Suppressor macrophage treated with lipopolysaccharide for 1 hour (primary cell): ENCODE measurements around the gene KLB.
"Not testable (repeated sequence)": the region's sequence is repeated elsewhere in the genome, so short reads cannot be mapped to it uniquely, and the experiment has no call there.

Experiments used
- DNase-seq, 3 donors: peaks; one replicate each; pipeline ENCODE4 v3.0.0-alpha.2; 2020 to 2022

KLB gene

DNA sequence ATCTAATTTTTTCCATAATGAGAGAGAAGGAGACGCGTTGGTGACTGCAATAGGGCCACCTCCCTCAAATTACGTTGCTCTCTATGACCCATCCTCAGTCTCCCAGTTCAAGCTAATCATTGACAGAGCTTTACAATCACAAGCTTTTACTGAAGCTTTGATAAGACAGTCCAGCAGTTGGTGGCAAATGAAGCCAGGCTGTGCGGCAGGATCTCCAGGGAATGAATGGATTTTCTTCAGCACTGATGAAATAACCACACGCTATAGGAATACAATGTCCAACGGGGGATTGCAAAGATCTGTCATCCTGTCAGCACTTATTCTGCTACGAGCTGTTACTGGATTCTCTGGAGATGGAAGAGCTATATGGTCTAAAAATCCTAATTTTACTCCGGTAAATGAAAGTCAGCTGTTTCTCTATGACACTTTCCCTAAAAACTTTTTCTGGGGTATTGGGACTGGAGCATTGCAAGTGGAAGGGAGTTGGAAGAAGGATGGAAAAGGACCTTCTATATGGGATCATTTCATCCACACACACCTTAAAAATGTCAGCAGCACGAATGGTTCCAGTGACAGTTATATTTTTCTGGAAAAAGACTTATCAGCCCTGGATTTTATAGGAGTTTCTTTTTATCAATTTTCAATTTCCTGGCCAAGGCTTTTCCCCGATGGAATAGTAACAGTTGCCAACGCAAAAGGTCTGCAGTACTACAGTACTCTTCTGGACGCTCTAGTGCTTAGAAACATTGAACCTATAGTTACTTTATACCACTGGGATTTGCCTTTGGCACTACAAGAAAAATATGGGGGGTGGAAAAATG lies at the start of gene KLB:
TSS of gene KLB (plus strand) at position 168 of the 821 bp plus-strand sequence. CDS start at position 188, 20 bp downstream.
- DNase-seq = no peak

DNA sequence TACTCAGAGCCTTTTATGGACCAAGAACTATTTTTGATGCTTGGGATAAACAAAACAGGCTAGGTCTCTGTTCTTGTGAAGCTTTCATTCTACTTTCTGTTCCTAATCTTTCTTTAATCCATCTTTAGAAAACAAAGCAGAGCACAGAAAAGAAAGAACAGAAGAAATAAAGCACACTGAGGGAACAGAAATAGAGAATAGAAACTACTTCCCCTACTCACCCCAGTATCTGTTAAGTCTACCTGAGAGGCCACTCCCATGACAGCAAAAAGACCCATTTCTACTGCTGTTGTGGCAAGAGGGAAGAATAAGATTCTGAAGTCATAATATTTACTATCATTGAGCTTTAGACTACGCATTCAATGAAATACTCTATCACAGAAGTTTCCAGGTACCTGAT lies 49.7 kb upstream of the KLB start:
- DNase-seq = no peak

DNA sequence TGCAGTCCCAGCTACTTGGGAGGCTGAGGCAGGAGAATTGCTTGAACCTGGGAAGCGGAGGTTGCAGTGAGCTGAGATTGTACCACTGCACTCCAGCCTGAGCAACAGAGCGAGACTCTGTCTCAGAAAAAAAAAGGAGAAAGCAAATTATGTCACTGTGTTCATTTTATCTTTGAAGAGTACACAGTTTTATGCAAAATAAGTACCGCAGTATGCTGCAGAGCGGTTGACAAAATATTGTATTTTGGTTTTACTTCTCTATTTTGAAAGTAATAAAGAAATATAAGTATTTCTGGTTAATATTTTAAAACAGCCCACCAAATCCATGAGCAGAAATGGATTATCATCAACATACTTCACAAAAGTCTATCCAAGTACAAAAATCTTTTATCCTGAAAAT lies 46.1 kb upstream of the KLB start:
- not testable (repeated sequence) for DNase-seq

DNA sequence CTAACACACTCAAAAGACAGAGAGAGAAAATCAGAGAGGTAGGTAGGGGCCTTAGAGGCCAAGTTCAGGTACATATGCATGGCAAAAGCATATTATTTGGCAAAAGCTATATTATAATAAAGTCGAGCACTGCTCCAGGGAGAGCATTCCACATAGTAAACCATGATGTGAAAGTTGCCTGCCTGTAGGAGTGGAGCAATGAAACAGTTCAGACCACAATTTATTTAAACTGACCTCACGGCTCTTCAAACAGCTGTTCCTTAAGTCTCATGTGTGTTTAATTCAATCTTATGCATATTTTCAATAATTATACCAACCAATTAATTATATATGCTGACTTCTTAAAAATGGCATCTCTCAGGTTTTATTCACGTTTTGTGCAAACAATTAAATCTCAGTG lies 43.9 kb upstream of the KLB start:
- DNase-seq = no peak

DNA sequence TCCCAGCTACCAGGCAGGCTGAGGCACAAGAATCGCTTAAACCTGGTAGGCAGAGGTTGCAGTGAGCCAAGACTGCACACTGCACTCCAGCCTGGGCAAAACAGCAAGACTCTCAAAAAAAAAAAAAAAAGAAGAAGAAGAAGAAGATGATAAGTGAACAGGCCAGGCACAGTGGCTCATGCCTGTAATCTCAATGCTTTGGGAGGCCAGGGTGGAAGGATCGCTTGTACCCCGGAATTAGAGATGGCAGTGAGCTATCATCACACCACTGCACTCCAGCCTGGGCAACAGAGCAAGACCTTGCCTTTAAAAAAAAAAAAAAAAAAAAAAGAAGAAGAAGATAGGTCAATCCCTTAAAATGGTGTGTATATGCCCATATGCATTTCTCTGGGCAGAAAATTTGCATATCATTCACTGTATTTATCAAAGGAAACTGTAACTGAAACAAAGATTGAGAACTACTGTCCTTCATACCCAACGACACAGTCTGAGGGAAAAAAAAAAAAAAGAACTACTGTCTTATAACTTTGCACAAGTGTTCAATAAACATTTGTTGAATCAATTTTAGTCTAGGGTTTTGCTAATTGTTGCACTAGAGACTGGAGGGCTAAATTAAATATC lies 42.8 kb upstream of the KLB start:
- DNase-seq = no peak

DNA sequence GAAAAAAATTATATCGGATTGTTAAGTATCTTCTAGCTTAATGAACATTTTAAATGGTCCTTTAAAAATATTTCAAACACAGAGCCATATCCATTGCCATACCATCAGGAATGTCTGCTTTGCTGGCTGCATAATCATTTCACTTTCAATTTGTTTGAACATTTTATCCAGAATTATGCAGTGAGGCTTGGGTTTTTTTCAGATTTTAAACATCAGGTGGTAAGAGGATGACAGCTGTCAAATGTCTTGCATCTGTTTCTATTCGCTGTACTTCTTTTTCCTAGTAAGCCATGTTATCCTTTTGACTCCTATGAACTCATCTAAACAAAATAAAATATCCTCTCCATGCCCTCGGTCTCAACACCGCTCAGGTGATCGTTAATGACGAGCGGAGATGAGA lies 41.4 kb upstream of the KLB start:
- no peak for DNase-seq

DNA sequence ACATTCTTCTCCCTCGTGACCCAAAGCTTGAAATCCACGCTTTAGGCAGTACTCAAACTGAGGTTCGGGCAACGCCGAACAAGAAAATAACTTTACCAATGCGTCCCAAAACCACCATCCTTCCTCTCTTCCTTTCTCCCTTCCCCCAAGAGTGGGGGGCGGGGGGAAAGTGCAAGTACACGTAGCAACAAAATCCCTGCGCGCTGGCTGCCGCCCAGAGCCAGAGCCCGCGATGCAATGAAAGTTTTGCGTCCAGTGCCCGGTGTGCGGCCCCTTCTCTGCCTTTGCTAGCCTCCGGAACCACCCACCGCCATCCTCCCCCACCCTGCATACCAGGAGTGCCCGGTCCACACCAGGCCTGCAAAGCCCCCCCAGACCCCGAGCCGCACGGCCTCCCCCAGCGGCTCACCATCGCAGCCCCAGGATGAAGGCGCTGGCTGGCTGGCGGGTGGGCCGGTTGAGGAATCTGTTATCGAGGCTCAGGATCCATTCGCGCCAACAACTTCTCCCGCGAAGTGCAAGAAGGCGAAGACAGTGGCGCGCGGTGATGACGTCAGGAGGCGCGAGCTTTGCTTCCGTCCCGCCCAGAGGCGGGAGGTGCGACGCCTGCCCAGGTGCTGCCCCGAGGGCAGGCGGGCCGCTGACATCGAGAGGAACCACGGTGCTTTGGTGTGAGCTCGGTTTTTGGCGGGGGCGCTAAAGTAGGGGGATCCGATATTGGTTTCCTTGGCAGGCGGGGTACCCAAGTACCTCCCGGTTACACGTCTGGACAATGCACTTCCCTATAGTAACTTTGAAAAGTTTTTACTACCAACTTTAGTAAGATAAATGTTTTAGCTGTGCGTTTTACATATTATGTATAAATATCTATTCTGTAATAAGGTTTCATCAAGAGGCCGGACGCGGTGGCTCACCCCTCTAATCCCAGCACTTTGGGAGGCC lies 40.6 kb upstream of the KLB start, which contains the start of gene RFC1:
TSS of gene RFC1 (minus strand) at position 533 of the 942 bp plus-strand sequence. CDS start at position 412, 121 bp downstream.
- peak; percentile 94 to 97 (median 97) for DNase-seq

DNA sequence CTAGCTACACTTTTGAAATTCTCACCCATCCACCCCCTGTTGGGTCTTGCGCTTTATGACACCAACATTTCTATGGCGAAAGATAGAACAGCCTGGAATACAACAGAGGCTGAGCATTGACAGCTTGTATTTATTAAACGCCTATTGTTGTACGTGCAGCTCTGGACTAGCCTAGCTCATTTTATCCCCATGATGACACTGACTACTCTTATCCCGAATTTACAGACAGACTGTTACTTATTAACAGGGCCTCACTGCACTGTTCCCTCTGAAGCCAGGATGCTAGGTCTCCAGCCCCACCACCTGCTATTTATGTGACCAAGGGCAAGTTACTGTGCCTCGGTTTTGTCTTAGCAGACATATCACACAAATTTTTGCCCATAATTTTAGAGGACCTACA lies 39.6 kb upstream of the KLB start:
- DNase-seq = no peak

DNA sequence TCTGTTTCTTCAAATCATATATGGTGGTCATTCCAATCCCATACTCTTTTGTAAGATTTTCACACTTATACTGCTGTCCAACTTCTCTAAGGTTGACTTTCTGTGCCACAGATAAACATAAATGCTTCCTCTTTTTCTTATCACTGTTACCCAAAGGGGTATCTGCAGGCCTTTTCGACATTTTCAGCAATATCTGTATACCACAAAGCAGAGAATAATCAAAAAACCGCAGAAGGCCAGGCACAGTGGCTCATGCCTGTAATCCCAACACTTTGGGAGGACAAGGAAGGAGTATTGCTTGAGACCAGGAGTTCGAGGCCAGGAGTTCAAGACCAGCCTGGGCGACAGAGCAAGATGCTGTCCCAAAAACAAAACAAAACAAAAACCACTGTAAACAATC lies 37.4 kb upstream of the KLB start:
- DNase-seq = no peak

DNA sequence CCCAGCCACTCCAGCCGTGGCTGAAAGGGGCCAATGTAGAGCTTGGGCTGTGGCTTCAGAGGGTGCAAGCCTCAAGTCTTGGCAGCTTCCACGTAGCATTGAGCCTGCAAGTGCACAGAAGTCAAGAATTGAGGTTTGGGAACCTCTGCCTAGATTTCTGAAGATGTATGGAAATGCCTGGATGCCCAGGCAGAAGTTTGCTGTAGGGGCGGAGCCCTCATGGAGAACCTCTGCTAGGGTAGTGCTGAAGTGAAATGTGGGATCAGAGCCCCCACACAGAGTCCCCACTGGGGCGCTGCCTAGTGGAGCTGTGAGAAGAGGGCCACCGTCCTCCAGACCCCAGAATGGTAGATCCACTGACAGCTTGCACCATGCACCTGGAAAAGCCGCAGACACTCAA lies 35.5 kb upstream of the KLB start:
- not testable (repeated sequence) for DNase-seq

DNA sequence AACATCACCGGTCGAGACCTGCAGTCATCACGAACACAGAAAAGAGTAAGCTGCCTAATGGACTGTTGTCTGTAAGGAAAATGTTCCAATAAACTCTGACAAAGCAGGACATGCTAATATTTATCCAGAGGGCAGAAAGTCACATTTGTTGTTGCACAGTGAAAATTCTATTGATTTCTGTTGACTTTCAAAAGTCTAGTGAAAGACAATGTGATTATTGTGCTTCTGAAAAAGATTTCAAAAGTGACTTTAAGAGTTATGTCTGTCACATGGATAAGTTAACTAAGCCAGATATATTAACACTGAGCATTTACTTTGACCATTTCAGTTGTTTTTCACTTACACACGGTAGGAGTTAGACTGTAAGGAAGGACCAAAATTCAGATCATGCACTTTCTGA lies 31.3 kb upstream of the KLB start:
- no peak for DNase-seq

DNA sequence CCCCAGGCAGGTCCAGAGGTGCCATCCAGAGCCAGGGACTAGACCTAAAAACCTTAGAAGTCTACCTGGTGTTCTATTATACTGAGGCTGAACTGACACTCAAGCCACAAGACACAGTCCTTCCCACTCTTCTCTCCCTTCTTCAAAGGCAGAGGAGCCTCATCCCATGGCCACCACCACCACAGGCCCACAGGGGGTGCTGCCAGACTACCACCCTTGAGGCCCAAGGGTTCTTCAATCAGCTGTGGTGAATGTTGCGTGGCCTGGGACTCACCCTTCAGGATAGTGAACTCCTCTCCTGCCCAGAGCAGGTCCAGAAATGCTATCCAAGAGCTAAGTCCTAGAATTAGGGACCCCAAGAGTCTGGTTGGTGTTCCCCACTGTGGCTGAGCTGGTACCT lies 23.0 kb upstream of the KLB start:
- no peak for DNase-seq

DNA sequence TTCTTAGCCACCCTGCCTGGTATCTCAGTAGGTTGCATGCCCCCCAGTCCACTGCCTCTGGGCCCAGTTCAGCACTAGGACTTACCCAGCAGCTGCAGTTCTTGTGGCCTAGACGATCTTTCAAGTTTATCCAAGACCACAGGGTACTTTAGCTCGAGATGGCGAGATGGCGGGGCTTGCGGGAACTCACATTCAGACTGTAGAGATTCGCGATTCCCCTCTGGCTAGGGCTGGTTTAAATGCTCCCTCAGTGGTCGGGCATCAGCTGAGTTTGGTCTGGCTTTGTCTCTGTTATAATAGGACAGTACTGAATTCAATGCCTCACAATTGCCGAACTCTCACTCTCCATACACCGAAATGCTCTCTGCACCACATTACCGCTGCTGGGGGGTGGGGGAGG lies 22.2 kb upstream of the KLB start:
- no peak for DNase-seq

DNA sequence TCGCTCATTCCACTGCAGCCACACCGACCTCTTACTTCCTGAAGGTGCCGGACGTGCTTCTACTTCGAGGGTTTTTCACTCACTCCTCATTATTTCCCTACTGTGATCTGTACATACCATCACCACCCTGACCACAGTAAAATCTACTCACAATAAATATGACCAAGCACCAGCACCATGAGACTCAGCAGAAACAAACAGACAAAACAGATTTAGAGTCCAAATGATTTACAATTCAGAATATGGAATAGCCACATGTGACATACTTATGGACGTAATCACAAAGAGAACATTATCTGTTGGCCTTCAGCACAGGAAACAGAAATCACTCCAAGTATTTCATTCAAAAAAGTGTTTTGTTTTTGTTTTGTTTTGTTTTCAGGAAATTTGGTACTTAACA lies 16.1 kb upstream of the KLB start:
- no peak for DNase-seq

DNA sequence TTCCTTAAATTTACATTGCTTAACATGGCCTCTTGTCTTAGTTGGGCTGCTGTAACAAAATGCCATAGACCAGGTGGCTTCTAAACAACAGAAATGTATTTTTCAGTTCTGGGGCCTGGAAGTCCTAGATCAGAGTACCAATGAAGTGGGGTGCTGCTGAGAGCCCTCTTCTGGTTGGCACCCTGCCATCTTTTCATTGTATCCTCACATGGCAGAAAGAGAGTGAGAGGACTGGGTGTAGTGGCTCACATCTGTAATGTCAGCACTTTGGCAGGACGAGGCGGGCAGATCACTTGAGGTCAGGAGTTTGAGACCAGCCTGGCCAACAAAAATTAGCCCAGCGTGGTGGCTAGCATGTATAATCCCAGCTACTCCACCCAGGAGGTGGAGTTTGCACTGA lies 12.0 kb upstream of the KLB start:
- no peak for DNase-seq

DNA sequence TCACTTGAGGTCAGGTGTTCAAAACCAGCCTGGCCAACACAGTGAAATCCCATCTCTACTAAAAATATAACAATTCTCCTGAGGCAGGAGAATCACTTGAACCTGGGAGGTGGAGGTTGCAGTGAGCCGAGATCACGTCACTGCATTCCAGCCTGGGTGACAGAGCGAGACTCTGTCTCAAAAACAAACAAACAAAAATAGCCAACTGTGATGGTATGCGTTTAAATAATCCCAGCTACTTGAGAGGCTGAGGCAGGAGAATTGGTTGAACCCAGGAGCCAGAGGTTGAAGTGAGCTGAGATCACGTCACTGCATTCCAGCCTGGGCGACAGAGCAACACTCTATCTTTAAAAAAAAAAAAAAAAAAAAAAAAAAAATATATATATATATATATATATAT lies 5.1 kb upstream of the KLB start:
- not testable (repeated sequence) for DNase-seq

DNA sequence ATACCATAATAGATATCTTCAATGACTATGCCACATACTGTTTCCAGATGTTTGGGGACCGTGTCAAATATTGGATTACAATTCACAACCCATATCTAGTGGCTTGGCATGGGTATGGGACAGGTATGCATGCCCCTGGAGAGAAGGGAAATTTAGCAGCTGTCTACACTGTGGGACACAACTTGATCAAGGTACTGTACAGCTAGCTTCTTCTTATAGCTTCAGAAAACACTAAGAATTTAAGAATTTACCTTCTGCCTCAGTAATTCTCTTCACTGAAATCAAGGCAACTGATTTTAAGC lies 805 bp downstream of the KLB start:
- DNase-seq = no peak

DNA sequence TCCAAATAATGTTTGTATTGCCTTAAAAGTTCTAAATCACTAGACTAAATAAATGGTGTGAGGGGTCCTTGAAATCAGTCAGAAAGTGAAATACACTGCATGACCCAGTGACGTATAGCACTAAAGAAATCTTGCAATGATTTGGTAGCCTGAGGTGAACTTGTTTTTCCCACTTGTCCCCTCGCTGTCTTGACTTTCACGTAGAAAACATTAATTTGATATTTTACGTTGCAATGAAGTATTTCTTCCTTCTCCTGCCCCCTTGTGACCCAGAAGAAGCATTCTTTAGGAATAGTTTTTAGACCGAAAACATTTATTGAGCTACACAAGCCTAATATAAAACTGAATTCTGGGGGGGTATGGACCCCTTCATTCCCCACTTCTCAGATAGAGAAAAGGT lies 3.7 kb downstream of the KLB start:
- no peak for DNase-seq

DNA sequence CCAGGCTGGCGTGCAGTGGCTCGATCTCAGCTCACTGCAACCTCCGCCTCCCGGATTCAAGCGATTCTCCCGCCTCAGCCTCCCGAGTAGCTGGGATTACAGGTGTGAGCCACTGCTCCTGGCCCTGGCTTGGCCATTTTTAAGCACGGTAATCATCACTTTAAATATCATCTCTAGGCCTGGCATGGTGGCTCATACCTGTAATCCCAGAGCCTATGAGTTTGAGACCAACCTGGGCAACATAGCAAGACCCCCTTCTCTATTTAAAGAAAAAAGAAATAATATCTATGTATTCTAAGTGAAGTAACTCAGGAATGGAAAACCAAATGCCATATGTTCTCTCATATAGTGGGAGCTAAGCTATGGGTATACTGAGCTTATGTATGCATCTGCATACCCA lies 4.8 kb downstream of the KLB start:
- DNase-seq = not testable (repeated sequence)

DNA sequence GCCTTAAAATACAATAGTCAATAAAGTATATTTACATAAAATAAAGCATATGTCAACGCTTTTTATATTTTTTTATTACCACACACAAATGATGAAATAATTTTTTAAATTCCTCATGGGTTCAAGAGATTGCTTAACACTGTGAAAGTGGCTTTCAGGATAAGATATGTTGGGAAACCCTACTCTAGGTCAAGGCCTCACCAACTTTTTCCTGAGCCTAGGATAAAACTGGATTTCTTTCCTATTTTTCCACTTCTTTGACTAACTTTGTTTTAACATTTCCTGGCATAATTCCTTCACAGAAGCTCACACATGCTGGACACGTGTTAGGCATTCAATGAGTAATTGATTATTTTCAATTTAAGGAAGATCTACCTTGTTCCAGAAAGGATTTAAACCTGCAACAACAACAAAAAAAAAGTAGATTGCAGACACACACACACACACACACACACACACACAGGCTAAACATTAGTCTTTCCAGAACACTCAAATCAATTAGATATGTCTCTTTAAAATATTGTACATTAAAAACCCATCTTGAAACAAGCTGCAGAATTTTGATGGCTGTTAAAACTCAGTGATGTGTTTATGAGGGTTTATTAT lies 9.1 kb downstream of the KLB start:
- DNase-seq = no peak

DNA sequence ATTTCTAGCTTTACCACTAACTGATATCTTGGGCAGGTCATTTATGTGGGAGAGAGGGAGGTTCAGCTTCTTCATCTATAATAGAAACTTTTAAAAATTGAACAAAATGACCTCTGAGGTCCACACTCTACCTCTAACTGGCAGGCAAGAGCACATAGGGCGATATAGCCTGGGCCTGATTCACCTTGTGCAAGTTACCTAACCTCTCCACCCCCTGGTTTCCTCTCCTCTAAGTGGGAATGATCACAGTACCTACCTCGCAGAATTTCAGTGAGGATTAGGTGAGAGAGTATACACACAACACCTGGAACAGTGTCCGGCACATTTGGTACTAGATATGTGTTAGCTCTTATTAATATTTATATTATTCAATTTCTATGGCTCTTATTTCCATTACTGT lies 15.5 kb downstream of the KLB start:
- no peak for DNase-seq

DNA sequence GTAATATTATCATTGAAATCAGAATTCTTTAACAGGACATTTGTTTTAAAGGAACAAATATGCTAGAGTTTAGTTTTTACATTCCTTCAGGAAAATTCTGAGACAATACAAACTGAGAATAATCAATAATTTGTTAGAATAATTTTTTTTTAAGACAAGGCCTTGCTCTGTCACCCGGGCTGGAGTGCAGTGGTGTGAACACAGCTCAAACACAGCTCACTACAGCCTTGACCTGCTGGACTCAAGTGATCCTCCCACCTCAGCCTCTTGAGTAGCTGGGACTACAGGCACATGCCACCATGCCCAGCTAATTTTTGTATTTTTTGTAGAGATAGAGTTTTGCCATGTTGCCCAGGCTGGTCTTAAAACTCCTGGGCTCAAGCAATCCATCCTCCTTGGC lies 18.6 kb downstream of the KLB start:
- not testable (repeated sequence) for DNase-seq

DNA sequence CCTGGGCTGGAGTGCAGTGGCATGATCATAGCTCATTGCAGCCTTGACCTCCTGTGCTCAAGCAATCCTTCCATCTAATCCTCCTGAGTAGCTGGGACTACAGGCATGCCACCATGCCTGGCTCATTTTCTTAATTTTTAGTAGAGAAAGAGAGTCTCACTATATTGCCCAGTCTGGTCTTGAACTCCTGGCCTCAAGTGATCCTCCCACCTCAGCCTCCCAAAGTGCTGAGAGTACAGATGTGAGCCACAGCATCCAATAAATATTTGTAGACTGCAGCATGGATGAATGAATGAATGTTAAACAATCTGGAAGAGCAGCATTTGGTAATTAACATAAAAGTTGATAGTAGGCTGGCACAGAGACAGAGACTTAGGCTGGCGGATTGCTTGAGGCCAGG lies 20.0 kb downstream of the KLB start:
- no peak for DNase-seq
